SIG-M5 treated with dmso at 0.1 percent for 504 hours (cell line): ENCODE measurements around the gene DDRGK1.

Source experiments
- DNase-seq: peaks from one replicate; lab custom pipeline; 2025; ENCODE audit not compliant: unreplicated experiment; lab: John Stamatoyannopoulos, UW

The DDRGK1 gene

GRCh38 chr20:3235666-3236324, 31.3 kb upstream of the DDRGK1 start:
- no peak for DNase-seq

GRCh38 chr20:3233991-3234498, 29.6 kb upstream of the DDRGK1 start:
- no peak for DNase-seq

GRCh38 chr20:3233131-3233990, 28.9 kb upstream of the DDRGK1 start:
- no peak for DNase-seq

- DNase-seq, result no peak
Observed at GRCh38 chr20:3231889-3232588, 27.6 kb upstream of the DDRGK1 start.

- no peak for DNase-seq
Observed at GRCh38 chr20:3231116-3231515, 26.6 kb upstream of the DDRGK1 start.

- no peak for DNase-seq
Observed at GRCh38 chr20:3229798-3230197, 25.3 kb upstream of the DDRGK1 start.

- DNase-seq, result no peak
Observed at GRCh38 chr20:3229158-3229557, 24.7 kb upstream of the DDRGK1 start.

GRCh38 chr20:3228750-3229032, 24.2 kb upstream of the DDRGK1 start:
- no peak for DNase-seq

GRCh38 chr20:3227936-3228749, 23.7 kb upstream of the DDRGK1 start:
- DNase-seq, result no peak

- no peak for DNase-seq
Observed at GRCh38 chr20:3227506-3227905, 23.0 kb upstream of the DDRGK1 start.

GRCh38 chr20:3226864-3227263, 22.4 kb upstream of the DDRGK1 start:
- no peak for DNase-seq

GRCh38 chr20:3226093-3226492, 21.6 kb upstream of the DDRGK1 start:
- no peak for DNase-seq

GRCh38 chr20:3224681-3225421, 20.4 kb upstream of the DDRGK1 start:
- DNase-seq, result no peak

GRCh38 chr20:3223994-3224680, 19.7 kb upstream of the DDRGK1 start:
- no peak for DNase-seq

GRCh38 chr20:3223651-3223993, 19.1 kb upstream of the DDRGK1 start:
- no peak for DNase-seq

GRCh38 chr20:3222635-3223600, 18.4 kb upstream of the DDRGK1 start:
- no peak for DNase-seq

- no peak for DNase-seq
Observed at GRCh38 chr20:3221398-3222226, 17.1 kb upstream of the DDRGK1 start.
